H9 (cell line): ENCODE results near the gene NUDT3. TPM values are rescaled to one million over a fixed set of nuclear protein-coding genes. Genes with fewer than 3 reads are reported as not detected.

Experiments used
- DNase-seq: peaks from one replicate; pipeline ENCODE4 v3.0.0-alpha.2; 2017
- H2AFZ ChIP-seq: one replicate; pipeline ENCODE4 v1.6.1; 2013; ENCODE audit warnings: mild to moderate bottlenecking, low read length, control low read depth, moderate library complexity
- H2AK5ac ChIP-seq: 2 replicates; pipeline ENCODE4 v1.6.1; 2013; ENCODE audit warnings: low read length, control low read depth, mixed read lengths; ENCODE audit not compliant: insufficient read length
- H2BK120ac ChIP-seq: one replicate; pipeline ENCODE4 v1.6.1; 2013; ENCODE audit warnings: low read depth, mild to moderate bottlenecking, low read length, control low read depth, inconsistent platforms; ENCODE audit not compliant: poor library complexity, severe bottlenecking
- H2BK12ac ChIP-seq: 2 replicates; pipeline ENCODE4 v1.6.1; 2013; ENCODE audit warnings: low read length, control low read depth, mixed read lengths, low read depth; ENCODE audit not compliant: insufficient read length
- H2BK15ac ChIP-seq: 2 replicates; pipeline ENCODE4 v1.6.1; 2013; ENCODE audit warnings: low read depth, low read length, control low read depth
- H2BK20ac ChIP-seq: one replicate; pipeline ENCODE4 v1.6.1; 2013; ENCODE audit warnings: low read depth, mild to moderate bottlenecking, low read length, control low read depth, inconsistent platforms; ENCODE audit not compliant: poor library complexity, severe bottlenecking
- H2BK5ac ChIP-seq: 2 replicates; pipeline ENCODE4 v1.6.1; 2013; ENCODE audit warnings: low read length, control low read depth, mixed read lengths; ENCODE audit not compliant: insufficient read length
- H3K14ac ChIP-seq: 2 replicates; pipeline ENCODE4 v1.6.1; 2013; ENCODE audit warnings: low read length, control low read depth; ENCODE audit not compliant: insufficient read depth
- H3K18ac ChIP-seq: 2 replicates; pipeline ENCODE4 v1.6.1; 2013; ENCODE audit warnings: low read depth, mild to moderate bottlenecking, mixed read lengths, low read length, control low read depth; ENCODE audit not compliant: insufficient read length
- H3K23ac ChIP-seq: 2 replicates; pipeline ENCODE4 v1.6.1; 2013; ENCODE audit warnings: low read length, control low read depth, mixed read lengths, low read depth; ENCODE audit not compliant: insufficient read length
- H3K23me2 ChIP-seq: 2 replicates; pipeline ENCODE4 v1.6.1; 2013; ENCODE audit warnings: low read depth, mild to moderate bottlenecking, mixed read lengths, low read length, control low read depth; ENCODE audit not compliant: insufficient read length, poor library complexity, severe bottlenecking
- H3K27ac ChIP-seq: 2 replicates; pipeline ENCODE4 v1.5.1; 2013; ENCODE audit warnings: low read length, control low read depth, mixed read lengths, low read depth; ENCODE audit not compliant: insufficient read length
- H3K27me3 ChIP-seq: 2 replicates; pipeline ENCODE4 v1.6.1; 2013; ENCODE audit warnings: low read length, control low read depth, inconsistent platforms; ENCODE audit not compliant: insufficient read depth
- H3K4ac ChIP-seq: 2 replicates; pipeline ENCODE4 v1.6.1; 2013; ENCODE audit warnings: low read depth, mild to moderate bottlenecking, control low read depth, inconsistent platforms, low read length, moderate library complexity
- H3K4me1 ChIP-seq: 2 replicates; pipeline ENCODE4 v1.6.1; 2013; ENCODE audit warnings: low read length, control low read depth, inconsistent platforms; ENCODE audit not compliant: insufficient read depth
- H3K4me2 ChIP-seq: 2 replicates; pipeline ENCODE4 v1.6.1; 2013; ENCODE audit warnings: low read length, control low read depth, mixed read lengths; ENCODE audit not compliant: insufficient read length, insufficient read depth
- H3K56ac ChIP-seq: 2 replicates; pipeline ENCODE4 v1.6.1; 2013; ENCODE audit warnings: low read depth, mild to moderate bottlenecking, mixed read lengths, low read length, control low read depth; ENCODE audit not compliant: insufficient read length
- H3K79me1 ChIP-seq: 2 replicates; pipeline ENCODE4 v1.6.1; 2013; ENCODE audit warnings: low read depth, mild to moderate bottlenecking, moderate library complexity, low read length, control low read depth, inconsistent platforms; ENCODE audit not compliant: insufficient read depth, poor library complexity, severe bottlenecking
- H3K79me2 ChIP-seq: 2 replicates; pipeline ENCODE4 v1.6.1; 2013; ENCODE audit warnings: low read length, control low read depth, inconsistent platforms; ENCODE audit not compliant: insufficient read depth
- H3K9ac ChIP-seq: 2 replicates; pipeline ENCODE4 v1.6.1; 2013; ENCODE audit warnings: low read length, control low read depth, mixed read lengths; ENCODE audit not compliant: insufficient read length; ENCODE audit errors: extremely low read depth
- H3K9me3 ChIP-seq: one replicate; pipeline ENCODE4 v1.6.1; 2013; ENCODE audit warnings: low read depth, low read length, inconsistent platforms; ENCODE audit not compliant: control insufficient read depth
- H3T11ph ChIP-seq: one replicate; pipeline ENCODE4 v1.6.1; 2013; ENCODE audit warnings: mild to moderate bottlenecking, low read length, control low read depth, inconsistent platforms
- H4K20me1 ChIP-seq: one replicate; pipeline ENCODE4 v1.6.1; 2013; ENCODE audit not compliant: control insufficient read depth, insufficient read length, insufficient read depth
- H4K5ac ChIP-seq: 2 replicates; pipeline ENCODE4 v1.6.1; 2013; ENCODE audit warnings: low read depth, mild to moderate bottlenecking, mixed read lengths, low read length, control low read depth; ENCODE audit not compliant: insufficient read length
- H4K8ac ChIP-seq: replicated peaks from 2 replicates; pipeline ENCODE4 v1.6.1; 2013; ENCODE audit warnings: low read length, control low read depth, mixed read lengths, low read depth; ENCODE audit not compliant: insufficient read length
- H4K91ac ChIP-seq: 2 replicates; pipeline ENCODE4 v1.6.1; 2013; ENCODE audit warnings: low read depth, mild to moderate bottlenecking, moderate library complexity, mixed read lengths, low read length, control low read depth; ENCODE audit not compliant: insufficient read length
- H3K27ac Mint-ChIP-seq, 3 experiments: 2 replicates in 2 of 3; 3 replicates in 1 of 3; pipeline ENCODE4 v1.8.0; 2020 to 2021; ENCODE audit warnings: mixed read lengths in 3 of 3, mild to moderate bottlenecking in 1 of 3, moderate library complexity in 1 of 3
- H3K27me3 Mint-ChIP-seq: 2 replicates; pipeline ENCODE4 v1.8.0; 2021; ENCODE audit warnings: low read depth, mild to moderate bottlenecking, moderate library complexity, mixed read lengths
- H3K36me3 Mint-ChIP-seq, 3 experiments: 2 replicates in 2 of 3; 3 replicates in 1 of 3; pipeline ENCODE4 v1.8.0; 2020 to 2021; ENCODE audit warnings: low read depth in 3 of 3, mixed read lengths in 3 of 3; ENCODE audit not compliant: insufficient read depth in 1 of 3
- H3K4me1 Mint-ChIP-seq, 2 experiments: 2 replicates each; pipeline ENCODE4 v1.8.0; 2020; ENCODE audit warnings: mixed read lengths in 2 of 2
- H3K4me3 Mint-ChIP-seq, 2 experiments: 2 replicates in 1 of 2; 3 replicates in 1 of 2; pipeline ENCODE4 v1.8.0; 2020 to 2021; ENCODE audit warnings: mild to moderate bottlenecking in 2 of 2, mixed read lengths in 2 of 2, moderate library complexity in 1 of 2
- H3K9me3 Mint-ChIP-seq, 2 experiments: 2 replicates in 1 of 2; 3 replicates in 1 of 2; pipeline ENCODE4 v1.8.0; 2020; ENCODE audit warnings: mild to moderate bottlenecking in 2 of 2, mixed read lengths in 2 of 2, moderate library complexity in 1 of 2
- CTCF ChIP-seq: fragments of 200-600 bp; sonication (generic); conservative IDR thresholded peaks from 3 replicates; pipeline ENCODE4 v1.8.0; 2021; ENCODE audit warnings: antibody characterized with exemption, mild to moderate bottlenecking
- WGBS: extraction: QIAGEN DNeasy Blood & Tissue Kit; methylation state at CpG from one replicate; pipeline ENCODE4 v1.1.7; 2013; ENCODE audit warnings: missing lambda C conversion rate, low lambda C conversion rate, mixed read lengths; ENCODE audit not compliant: insufficient read length; ENCODE audit errors: extremely low coverage; 5-methylcytosine and 5-hydroxymethylcytosine counted together
- total RNA-seq: library from RNA; stranded (reverse); gene quantifications from 2 replicates; pipeline ENCODE4 v1.2.1, GENCODE V29; 2021

The NUDT3 gene
- total RNA-seq, 1 experiment from 2014 or later, result 23.6 TPM

GRCh38 chr6:34325633-34326032 is 66.8 kb downstream of the NUDT3 start:
- Histone ChIP-seq H3K4me1 (no peaks in the 10 kb centered on the region), H3K23ac (no peak overlapping the region), H2BK5ac (no peak overlapping the region), H2BK12ac (no peak overlapping the region), H3K18ac (no peak overlapping the region), H3K56ac (no peak overlapping the region), H4K5ac (no peak overlapping the region), H2BK15ac (no peak overlapping the region), H2BK120ac (no peak overlapping the region), H3K23me2 (no peaks in the 10 kb centered on the region), H3K4ac (no peak overlapping the region), H4K91ac (no peak overlapping the region), H2AK5ac (no peak overlapping the region), H3K4me2 (no peak overlapping the region), H3T11ph (no peak overlapping the region), H3K14ac (no peak overlapping the region), H3K9me3 (no peaks in the 10 kb centered on the region), H2AFZ (no peak overlapping the region), H3K27ac (no peak overlapping the region), H2BK20ac (no peak overlapping the region), H3K27me3 (no peaks in the 10 kb centered on the region), H3K9ac (no peak overlapping the region), H3K79me1 (no peaks in the 10 kb centered on the region), H4K20me1 (no peaks in the 10 kb centered on the region), H4K8ac (no peak overlapping the region), H3K79me2 (no peaks in the 10 kb centered on the region; the same call in 1 of the 2 replicates)
- Mint-ChIP-seq H3K9me3 (no peaks in the 10 kb centered on the region; a peak in 1 of 5 replicates), H3K36me3 (peaks cover 6 to 18% (median 14%) of the 10 kb centered on the region in 3 experiments), H3K27me3 (no peaks in the 10 kb centered on the region), H3K4me1 (peaks cover 7 to 8% of the 10 kb centered on the region in 2 experiments), H3K4me3 (no peak overlapping the region), H3K27ac (peak overlapping the region in 1 of 3 experiments; percentile 92; a peak in 1 of 7 replicates)
- no peak for DNase-seq
- no CpG with 5 or more reads among the region's 4 CpGs for WGBS
- TF ChIP-seq CTCF, result no peak
